GM12865 (cell line): ENCODE data around the gene LHFPL3.
"Not testable (repeated sequence)": the region's sequence is repeated elsewhere in the genome, so short reads cannot be mapped to it uniquely, and the experiment has no call there.

Experiments used
- DNase-seq: peaks from one replicate; pipeline ENCODE4 v3.0.0; 2010; ENCODE audit warnings: low read depth
- H3K4me3 ChIP-seq: 2 replicates; pipeline ENCODE4 v1.5.1; 2011; ENCODE audit warnings: mild to moderate bottlenecking, low read depth, low read length, control low read depth
- TF ChIP-seq, protein P1 (sequence below): IDR thresholded peaks from 2 replicates; pipeline ENCODE4 v1.5.1; 2011; ENCODE audit warnings: low read length, control low read depth, low read depth, inconsistent platforms; ENCODE audit not compliant: insufficient read depth; ENCODE audit errors: missing control alignments

Gene LHFPL3

DNA sequence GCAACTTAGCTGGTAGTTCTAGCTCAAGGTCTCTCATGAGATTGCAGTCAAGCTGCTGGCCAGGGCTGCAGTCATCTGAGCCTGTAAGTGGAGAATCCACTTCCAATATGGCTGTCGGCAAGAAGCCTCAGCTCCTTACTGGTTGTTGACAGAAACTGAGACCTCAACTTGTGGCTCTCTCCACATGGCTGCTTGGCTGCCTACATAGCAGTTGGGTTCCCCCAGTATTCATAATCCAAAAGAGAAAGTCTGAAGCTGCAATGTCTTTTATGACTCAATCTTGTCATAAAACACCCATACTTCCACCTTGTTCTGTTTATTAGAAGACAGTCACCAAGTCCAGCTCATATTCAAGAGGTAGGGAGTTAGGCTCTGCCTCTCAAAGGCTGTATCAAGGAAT, 350.7 kb downstream of the LHFPL3 start:
- peak; percentile 63 for DNase-seq
- H3K4me3 ChIP-seq = no peak overlapping the region
- TF ChIP-seq, protein P1, sequence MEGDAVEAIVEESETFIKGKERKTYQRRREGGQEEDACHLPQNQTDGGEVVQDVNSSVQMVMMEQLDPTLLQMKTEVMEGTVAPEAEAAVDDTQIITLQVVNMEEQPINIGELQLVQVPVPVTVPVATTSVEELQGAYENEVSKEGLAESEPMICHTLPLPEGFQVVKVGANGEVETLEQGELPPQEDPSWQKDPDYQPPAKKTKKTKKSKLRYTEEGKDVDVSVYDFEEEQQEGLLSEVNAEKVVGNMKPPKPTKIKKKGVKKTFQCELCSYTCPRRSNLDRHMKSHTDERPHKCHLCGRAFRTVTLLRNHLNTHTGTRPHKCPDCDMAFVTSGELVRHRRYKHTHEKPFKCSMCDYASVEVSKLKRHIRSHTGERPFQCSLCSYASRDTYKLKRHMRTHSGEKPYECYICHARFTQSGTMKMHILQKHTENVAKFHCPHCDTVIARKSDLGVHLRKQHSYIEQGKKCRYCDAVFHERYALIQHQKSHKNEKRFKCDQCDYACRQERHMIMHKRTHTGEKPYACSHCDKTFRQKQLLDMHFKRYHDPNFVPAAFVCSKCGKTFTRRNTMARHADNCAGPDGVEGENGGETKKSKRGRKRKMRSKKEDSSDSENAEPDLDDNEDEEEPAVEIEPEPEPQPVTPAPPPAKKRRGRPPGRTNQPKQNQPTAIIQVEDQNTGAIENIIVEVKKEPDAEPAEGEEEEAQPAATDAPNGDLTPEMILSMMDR = no peak

DNA sequence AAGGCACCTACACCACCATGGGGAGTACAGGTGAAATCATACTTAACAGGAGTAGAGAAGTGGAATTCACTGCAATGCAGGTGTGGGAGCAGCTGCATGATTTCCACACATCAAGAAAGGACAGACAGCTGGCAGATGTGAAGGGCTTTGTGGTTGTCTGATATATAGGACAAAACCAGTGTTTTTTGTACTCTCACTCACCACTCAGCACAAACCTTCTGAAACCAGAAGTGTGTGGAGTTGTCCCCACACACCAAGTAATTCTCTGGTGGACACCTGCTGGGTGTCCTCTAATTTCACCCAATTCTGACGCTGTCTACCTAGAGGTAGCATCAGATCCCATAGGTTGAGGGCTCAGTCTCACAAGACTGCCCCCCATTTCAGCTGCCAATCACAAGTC, 357.9 kb downstream of the LHFPL3 start:
- no peak for DNase-seq
- TF ChIP-seq, protein P1 = no peak
- no peak overlapping the region for H3K4me3 ChIP-seq

DNA sequence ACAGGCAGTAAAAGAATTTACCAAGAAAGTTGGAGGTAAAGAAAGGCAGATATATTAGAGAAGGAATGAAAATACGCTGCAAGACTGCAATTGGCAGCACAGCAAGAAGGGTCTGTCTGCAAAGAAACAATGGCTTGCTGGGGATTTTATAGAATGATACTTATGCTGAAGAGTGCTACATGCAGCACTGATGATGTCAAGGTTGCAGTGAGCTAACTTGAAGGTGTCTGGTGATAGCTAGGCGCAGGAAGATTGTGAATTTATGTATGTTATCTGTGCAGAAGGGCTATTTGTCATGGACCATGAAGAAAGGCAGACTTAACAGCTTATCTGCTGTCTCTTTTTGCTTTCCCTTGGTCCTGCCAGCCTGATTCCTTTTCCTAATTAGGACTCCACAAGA, 366.3 kb downstream of the LHFPL3 start:
- TF ChIP-seq, protein P1 = no peak
- no peak for DNase-seq
- no peak overlapping the region for H3K4me3 ChIP-seq

GRCh38 chr7:104695563-104695962, 367.2 kb downstream of the LHFPL3 start:
- DNase-seq = no peak
- H3K4me3 ChIP-seq = no peak overlapping the region
- TF ChIP-seq, protein P1 = no peak

GRCh38 chr7:104700336-104700735, 371.9 kb downstream of the LHFPL3 start:
- H3K4me3 ChIP-seq = no peak overlapping the region
- no peak for DNase-seq
- TF ChIP-seq, protein P1 = no peak

DNA sequence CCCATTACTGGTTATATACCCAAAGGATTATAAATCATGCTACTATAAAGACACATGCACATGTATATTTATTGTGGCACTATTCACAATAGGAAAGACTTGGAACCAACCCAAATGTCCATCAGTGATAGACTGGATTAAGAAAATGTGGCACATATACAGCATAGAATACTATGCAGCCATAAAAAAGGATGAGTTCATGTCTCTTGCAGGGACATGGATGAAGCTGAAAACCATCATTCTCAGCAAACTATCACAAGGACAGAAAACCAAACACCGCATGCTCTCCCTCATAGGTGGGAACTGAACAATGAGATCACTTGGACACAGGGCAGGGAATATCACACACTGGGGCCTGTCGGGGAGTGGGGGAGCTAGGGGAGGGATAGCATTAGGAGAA, 392.6 kb downstream of the LHFPL3 start:
- H3K4me3 ChIP-seq = not testable (repeated sequence)

GRCh38 chr7:104723001-104723400, 394.6 kb downstream of the LHFPL3 start:
- no peak for DNase-seq
- H3K4me3 ChIP-seq = no peak overlapping the region
- TF ChIP-seq, protein P1 = no peak

More for the DNA sequence above, 392.6 kb downstream of the LHFPL3 start:
- DNase-seq = not testable (repeated sequence)
